HepG2 (cell line): ENCODE measurements around the gene OPTN. TPM values are rescaled to one million over a fixed set of nuclear protein-coding genes. Genes with fewer than 3 reads are reported as not detected.

Experiments
- ATAC-seq: fragments of 200-7000 bp; cut with Tn5 transposase; 3 replicates; pipeline ENCODE4 v1.9.1; 2020; ENCODE audit warnings: mild to moderate bottlenecking, moderate library complexity
- BruUV-seq: library from RNA; stranded (reverse); fragments of 400-500 nt; replicated peaks from 2 replicates; lab custom pipeline; 2021; lab: Mats Ljungman, UMichigan
- CTCF ChIA-PET: fragments of 300-600 bp; formaldehyde crosslinking; extraction: SDS; loops from one replicate; lab custom pipeline; 2021; ENCODE audit warnings: low total read pairs, inconsistent platforms, low intra/inter-chr PET ratio; lab: Yijun Ruan, JAX
- POLR2A ChIA-PET: fragments of 350-600 bp; sonication (Branson Sonifier 250); formaldehyde crosslinking; loops from one replicate; lab custom pipeline; 2020; ENCODE audit warnings: antibody characterized with exemption, inconsistent platforms; lab: Yijun Ruan, JAX
- DNase-seq: peaks from one replicate; pipeline ENCODE4 v3.0.0-alpha.2; 2015; ENCODE audit warnings: low spot score
- FAIRE-seq: peaks from 3 replicates; lab custom pipeline; 2011; peaks lifted over from hg19 to GRCh38; lab: Jason Lieb, UNC
- H2AFZ ChIP-seq: one replicate; pipeline ENCODE4 v1.6.1; 2011; ENCODE audit warnings: low read length, inconsistent platforms
- H3K27ac ChIP-seq: fragments of 300-600 bp; 3 replicates; pipeline ENCODE4 v1.8.0; 2011; ENCODE audit warnings: mixed run types, mild to moderate bottlenecking, mixed read lengths, low read length, inconsistent platforms; ENCODE audit not compliant: insufficient read depth; ENCODE audit errors: extremely low read length
- H3K27me3 ChIP-seq, 2 experiments: fragments of 200-600 bp in 1 of 2; 2 replicates in 1 of 2; 3 replicates in 1 of 2; pipeline versions ENCODE4 v1.6.0 to v1.8.0; 2011; ENCODE audit warnings: low read length in 2 of 2, mild to moderate bottlenecking in 2 of 2, moderate library complexity in 2 of 2, inconsistent platforms in 1 of 2; ENCODE audit not compliant: insufficient read depth in 2 of 2, control insufficient read depth in 1 of 2
- H3K36me3 ChIP-seq, 2 experiments: fragments of 200-600 bp in 1 of 2; replicated peaks in 1 of 2; 2 replicates in 1 of 2; 3 replicates in 1 of 2; pipeline versions ENCODE4 v1.5.1 to v1.8.0; 2011; ENCODE audit warnings: low read length in 2 of 2, inconsistent platforms in 1 of 2; ENCODE audit not compliant: insufficient read depth in 2 of 2, control insufficient read depth in 1 of 2
- H3K4me1 ChIP-seq: 2 replicates; pipeline ENCODE4 v1.5.1; 2012; ENCODE audit warnings: low read length, inconsistent platforms; ENCODE audit not compliant: insufficient read depth
- H3K4me2 ChIP-seq: 2 replicates; pipeline ENCODE4 v1.6.0; 2011; ENCODE audit warnings: low read depth, low read length, inconsistent platforms
- H3K4me3 ChIP-seq, 3 experiments: fragments of 200-600 bp in 1 of 3; sonication (generic), shearing (Covaris generic) in 1 of 3; replicated peaks in 1 of 3; 2 replicates each; pipeline ENCODE4 v1.5.1; 2011 to 2016; ENCODE audit warnings: low read length in 3 of 3, inconsistent platforms in 2 of 3, low read depth in 2 of 3, mild to moderate bottlenecking in 2 of 3, control low read depth in 1 of 3, mixed read lengths in 1 of 3; ENCODE audit not compliant: insufficient read depth in 1 of 3
- H3K79me2 ChIP-seq: one replicate; pipeline ENCODE4 v1.6.1; 2011; ENCODE audit warnings: low read length, inconsistent platforms; ENCODE audit not compliant: insufficient read depth
- H3K9ac ChIP-seq: 2 replicates; pipeline ENCODE4 v1.6.0; 2011; ENCODE audit warnings: mild to moderate bottlenecking, low read depth, low read length, inconsistent platforms; ENCODE audit not compliant: insufficient read depth
- H3K9me3 ChIP-seq: 2 replicates; pipeline ENCODE4 v1.5.1; 2012; ENCODE audit warnings: mild to moderate bottlenecking, low read length
- H4K20me1 ChIP-seq: 2 replicates; pipeline ENCODE4 v1.6.0; 2011; ENCODE audit warnings: inconsistent platforms, mild to moderate bottlenecking, low read length, moderate library complexity; ENCODE audit not compliant: insufficient read depth
- ARHGAP35 ChIP-seq: sonication (generic); formaldehyde crosslinking; IDR thresholded peaks from 2 replicates; pipeline ENCODE4 v1.9.0; 2022; ENCODE audit warnings: mild to moderate bottlenecking, inconsistent platforms, moderate library complexity, missing genetic modification reagents, borderline replicate concordance
- BRD4 ChIP-seq: sonication (generic); formaldehyde crosslinking; IDR thresholded peaks from 2 replicates; pipeline ENCODE4 v1.4.0; 2020; ENCODE audit warnings: missing genetic modification reagents
- ERF ChIP-seq: IDR thresholded peaks from 2 replicates; pipeline ENCODE4 v1.6.1; 2018; ENCODE audit warnings: missing biosample characterization, missing genetic modification reagents
- HES4 ChIP-seq: sonication (generic); formaldehyde crosslinking; IDR thresholded peaks from 2 replicates; pipeline ENCODE4 v1.9.0; 2021; ENCODE audit warnings: mild to moderate bottlenecking, missing genetic modification reagents, borderline replicate concordance
- KLF9 ChIP-seq: IDR thresholded peaks from 2 replicates; pipeline ENCODE4 v1.6.1; 2016; ENCODE audit warnings: low read depth
- MED1 ChIP-seq: sonication (generic); formaldehyde crosslinking; IDR thresholded peaks from 2 replicates; pipeline ENCODE4 v1.4.0; 2020; ENCODE audit warnings: missing genetic modification reagents
- NFE2L1 ChIP-seq: sonication (generic); formaldehyde crosslinking; IDR thresholded peaks from 2 replicates; pipeline ENCODE4 v1.4.0; 2020; ENCODE audit warnings: missing genetic modification reagents, mild to moderate bottlenecking, borderline replicate concordance
- POLR2A ChIP-seq, 2 experiments: IDR thresholded peaks; 2 replicates each; pipeline ENCODE4 v1.6.1; 2011; ENCODE audit warnings: low read depth in 2 of 2, low read length in 2 of 2, mild to moderate bottlenecking in 1 of 2, moderate library complexity in 1 of 2; ENCODE audit not compliant: insufficient read depth in 1 of 2
- RORA ChIP-seq: sonication (generic); formaldehyde crosslinking; IDR thresholded peaks from 2 replicates; pipeline ENCODE4 v1.5.0; 2020; ENCODE audit warnings: mild to moderate bottlenecking, missing genetic modification reagents, moderate library complexity
- TBL1XR1 ChIP-seq: fragments of 150-350 bp; IDR thresholded peaks from 2 replicates; pipeline ENCODE4 v1.6.1; 2014; ENCODE audit warnings: borderline replicate concordance, low read length; ENCODE audit not compliant: partially characterized antibody
- ZFY ChIP-seq: sonication (generic); formaldehyde crosslinking; IDR thresholded peaks from 2 replicates; pipeline ENCODE4 v1.4.0; 2020; ENCODE audit warnings: missing genetic modification reagents
- ZNF615 ChIP-seq: sonication (generic); formaldehyde crosslinking; IDR thresholded peaks from 2 replicates; pipeline ENCODE4 v1.5.0; 2020; ENCODE audit warnings: mild to moderate bottlenecking, missing genetic modification reagents, borderline replicate concordance
- ZNF670 ChIP-seq: sonication (generic); formaldehyde crosslinking; IDR thresholded peaks from 2 replicates; pipeline ENCODE4 v1.8.0; 2022; ENCODE audit warnings: mild to moderate bottlenecking, missing genetic modification reagents, borderline replicate concordance
- ZNF687 ChIP-seq: sonication (generic); formaldehyde crosslinking; IDR thresholded peaks from 2 replicates; pipeline ENCODE4 v1.5.1; 2020; ENCODE audit warnings: mild to moderate bottlenecking, missing genetic modification reagents, moderate library complexity
- ZNF776 ChIP-seq: sonication (generic); formaldehyde crosslinking; IDR thresholded peaks from 2 replicates; pipeline ENCODE4 v1.4.0; 2020; ENCODE audit warnings: mild to moderate bottlenecking, missing genetic modification reagents
- ZNF790 ChIP-seq: sonication (generic); formaldehyde crosslinking; IDR thresholded peaks from 2 replicates; pipeline ENCODE4 v1.8.0; 2022; ENCODE audit warnings: missing genetic modification reagents, mild to moderate bottlenecking, borderline replicate concordance
- WGBS: methylation state at CpG from one replicate; pipeline ENCODE4 v1.1.6; 2017; ENCODE audit warnings: low lambda C conversion rate; 5-methylcytosine and 5-hydroxymethylcytosine counted together
- in situ Hi-C: cut with HindIII; loops from 2 replicates; pipeline ENCODE4 v1.10.0; 2017; ENCODE audit warnings: low pct_unique_long_range_greater_than_20kb; ENCODE audit not compliant: extremely low pct_ligation_motif_present
- intact Hi-C: fragments of 100-400 bp; cut with micrococcal nuclease; formaldehyde crosslinking; loops from one replicate; pipeline ENCODE4 v1.10.0; 2022; ENCODE audit not compliant: unreplicated experiment
- polyA plus RNA-seq, 8 experiments: library from polyadenylated mRNA; depleted of rRNA in 3 of 8; stranded (reverse) in 7 of 8; unstranded in 1 of 8; fragments of >200 nt; fragmentation: Illumina TruSeq in 4 of 8; extraction: Trizol in 4 of 8; gene quantifications; 2 replicates each; pipeline versions ENCODE4 v1.2.1 to v1.2.3, GENCODE V29; 2011 to 2016; ENCODE audit warnings: low read depth in 4 of 8, missing spikeins in 1 of 8, mixed read lengths in 1 of 8; ENCODE audit not compliant: insufficient read depth in 1 of 8
- total RNA-seq, 5 experiments: library from RNA; depleted of rRNA; stranded (reverse); fragments of >200 nt; fragmentation: Illumina TruSeq; extraction: Trizol; gene quantifications; 2 replicates each; pipeline ENCODE4 v1.2.3, GENCODE V29; 2016; ENCODE audit warnings: low read depth in 1 of 5
- TF ChIP-seq, protein P1 (sequence below): sonication (generic); formaldehyde crosslinking; IDR thresholded peaks from 2 replicates; pipeline ENCODE4 v1.4.0; 2020; ENCODE audit warnings: mild to moderate bottlenecking, missing genetic modification reagents
- TF ChIP-seq, protein P2 (sequence below): sonication (generic); formaldehyde crosslinking; IDR thresholded peaks from 2 replicates; pipeline ENCODE4 v1.4.0; 2020; ENCODE audit warnings: low read depth, missing genetic modification reagents

Gene OPTN
- total and polyA plus RNA-seq, 2 of the 13 experiments (the other 11 are each of a cell fraction or from before 2014, with no cell fraction given): 13.4 to 46.6 TPM

GRCh38 chr10:13087986-13088618 lies 11.9 kb upstream of the OPTN start:
- CTCF ChIA-PET: no interaction called here
- Histone ChIP-seq H3K9ac (no peak overlapping the region), H3K4me3 (no peak overlapping the region), H4K20me1 (no peaks in the 10 kb centered on the region), H3K9me3 (peaks cover 6% of the 10 kb centered on the region; the same call in 1 of the 2 replicates), H3K27ac (no peak overlapping the region), H3K4me1 (no peaks in the 10 kb centered on the region), H2AFZ (no peak overlapping the region), H3K36me3 (no peaks in the 10 kb centered on the region), H3K4me2 (no peak overlapping the region), H3K27me3 (peaks cover 0 to 3% of the 10 kb centered on the region in 2 experiments; a peak in 3 of 5 replicates), H3K79me2 (no peaks in the 10 kb centered on the region)
- TF ChIP-seq ARHGAP35 (no peak), ERF (CRISPR knock-in tag) (no peak), HES4 (no peak), BRD4 (CRISPR knock-in tag) (no peak), KLF9 (no peak), ZNF615 (CRISPR knock-in tag) (no peak), ZNF687 (CRISPR knock-in tag) (no peak), ZFY (no peak), TBL1XR1 (no peak), NFE2L1 (CRISPR knock-in tag) (no peak), POLR2A (IDR thresholded peaks at IDR 0.05; ENCODE audit: insufficient read depth in 1 of 2, low read depth in 2 of 2, low read length in 2 of 2) (no peak), RORA (CRISPR knock-in tag) (no peak), ZNF790 (CRISPR knock-in tag) (no peak), ZNF776 (CRISPR knock-in tag) (no peak), ZNF670 (CRISPR knock-in tag) (no peak), MED1 (CRISPR knock-in tag) (no peak)
- TF ChIP-seq, protein P1, sequence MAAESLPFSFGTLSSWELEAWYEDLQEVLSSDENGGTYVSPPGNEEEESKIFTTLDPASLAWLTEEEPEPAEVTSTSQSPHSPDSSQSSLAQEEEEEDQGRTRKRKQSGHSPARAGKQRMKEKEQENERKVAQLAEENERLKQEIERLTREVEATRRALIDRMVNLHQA (CRISPR knock-in tag): no peak
- TF ChIP-seq, protein P2, sequence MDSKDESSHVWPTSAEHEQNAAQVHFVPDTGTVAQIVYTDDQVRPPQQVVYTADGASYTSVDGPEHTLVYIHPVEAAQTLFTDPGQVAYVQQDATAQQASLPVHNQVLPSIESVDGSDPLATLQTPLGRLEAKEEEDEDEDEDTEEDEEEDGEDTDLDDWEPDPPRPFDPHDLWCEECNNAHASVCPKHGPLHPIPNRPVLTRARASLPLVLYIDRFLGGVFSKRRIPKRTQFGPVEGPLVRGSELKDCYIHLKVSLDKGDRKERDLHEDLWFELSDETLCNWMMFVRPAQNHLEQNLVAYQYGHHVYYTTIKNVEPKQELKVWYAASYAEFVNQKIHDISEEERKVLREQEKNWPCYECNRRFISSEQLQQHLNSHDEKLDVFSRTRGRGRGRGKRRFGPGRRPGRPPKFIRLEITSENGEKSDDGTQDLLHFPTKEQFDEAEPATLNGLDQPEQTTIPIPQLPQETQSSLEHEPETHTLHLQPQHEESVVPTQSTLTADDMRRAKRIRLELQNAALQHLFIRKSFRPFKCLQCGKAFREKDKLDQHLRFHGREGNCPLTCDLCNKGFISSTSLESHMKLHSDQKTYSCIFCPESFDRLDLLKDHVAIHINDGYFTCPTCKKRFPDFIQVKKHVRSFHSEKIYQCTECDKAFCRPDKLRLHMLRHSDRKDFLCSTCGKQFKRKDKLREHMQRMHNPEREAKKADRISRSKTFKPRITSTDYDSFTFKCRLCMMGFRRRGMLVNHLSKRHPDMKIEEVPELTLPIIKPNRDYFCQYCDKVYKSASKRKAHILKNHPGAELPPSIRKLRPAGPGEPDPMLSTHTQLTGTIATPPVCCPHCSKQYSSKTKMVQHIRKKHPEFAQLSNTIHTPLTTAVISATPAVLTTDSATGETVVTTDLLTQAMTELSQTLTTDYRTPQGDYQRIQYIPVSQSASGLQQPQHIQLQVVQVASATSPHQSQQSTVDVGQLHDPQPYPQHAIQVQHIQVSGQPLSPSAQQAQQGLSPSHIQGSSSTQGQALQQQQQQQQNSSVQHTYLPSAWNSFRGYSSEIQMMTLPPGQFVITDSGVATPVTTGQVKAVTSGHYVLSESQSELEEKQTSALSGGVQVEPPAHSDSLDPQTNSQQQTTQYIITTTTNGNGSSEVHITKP (CRISPR knock-in tag): no peak
- no TSS peak for BruUV-seq
- intact Hi-C loops: no loop called here
- ATAC-seq (no peak), FAIRE-seq (no peak), DNase-seq (no peak)
- POLR2A ChIA-PET: no interaction called here
- in situ Hi-C loops: no loop called here
- WGBS: 22% methylated on average over 7 of the region's 7 CpGs
